Measurements from ENCODE around the gene ARFGEF3.

Gene ARFGEF3

DNA sequence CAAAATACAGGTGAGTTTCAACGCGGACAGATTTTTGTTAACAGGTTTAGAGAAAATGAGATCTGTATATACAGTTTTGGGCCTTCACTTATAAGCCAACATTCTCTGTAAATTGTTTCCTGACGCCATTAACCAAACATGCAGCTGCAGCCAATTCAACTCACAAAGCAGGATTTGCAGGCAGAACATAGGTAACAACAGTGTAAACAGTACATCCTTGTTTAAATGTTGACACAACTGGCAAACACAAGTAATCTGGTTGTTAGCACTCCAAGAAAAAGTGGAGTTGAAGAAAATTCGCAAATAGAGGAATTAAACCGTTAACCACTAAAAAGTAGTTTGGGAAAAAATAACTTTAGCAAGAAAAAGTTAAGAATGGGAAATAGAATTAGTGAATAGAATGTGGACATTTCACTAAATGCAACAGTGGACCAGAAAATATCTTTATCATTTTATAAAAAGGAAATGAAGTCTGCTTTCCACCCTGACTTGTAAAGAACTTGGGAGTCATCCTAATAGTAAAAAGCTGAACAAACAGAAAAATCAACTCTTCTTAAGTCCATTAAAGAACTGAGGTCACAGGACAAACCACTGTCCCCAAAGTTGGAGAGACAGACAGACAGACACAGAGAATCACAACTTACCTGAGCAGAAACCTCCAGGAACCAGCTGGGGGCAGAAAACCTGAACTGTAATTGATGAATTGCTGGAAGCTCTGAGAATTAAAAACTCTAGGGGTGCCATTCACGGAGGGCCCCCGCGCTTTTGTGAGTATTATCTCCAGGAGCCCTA lies 226.0 kb downstream of the ARFGEF3 start:
- no peak overlapping the region for H3K4me3 ChIP-seq (replicated peaks in 1 of 2; ENCODE audit: low read depth in 2 of 2, low read length in 2 of 2)
- no peak for DNase-seq (ENCODE audit: low read depth in 2 of 2)
- no peak for TF ChIP-seq CTCF (IDR thresholded peaks at IDR 0.05; ENCODE audit: low read depth, low read length)

DNA sequence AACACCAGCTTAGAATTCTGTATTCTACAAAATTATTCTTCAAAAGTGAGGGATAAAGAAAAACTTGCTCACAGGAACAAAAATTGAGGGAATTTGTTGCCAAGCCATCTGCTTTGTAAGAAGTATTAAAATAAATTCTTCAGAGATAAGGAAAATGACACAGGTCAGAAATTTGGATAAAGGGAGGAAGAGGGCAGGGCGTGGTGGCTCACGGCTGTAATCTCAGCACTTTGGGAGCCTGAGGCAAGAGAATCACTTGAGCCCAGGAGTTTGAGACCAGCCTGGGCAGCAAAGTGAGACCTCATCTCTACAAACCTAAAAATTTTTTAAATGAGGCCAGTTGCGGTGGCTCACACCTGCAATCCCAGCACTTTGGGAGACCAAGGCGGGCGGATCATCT lies 227.8 kb downstream of the ARFGEF3 start:
- H3K4me3 ChIP-seq (replicated peaks in 1 of 2; ENCODE audit: low read depth in 2 of 2, low read length in 2 of 2): no peak overlapping the region
- no peak for DNase-seq (ENCODE audit: low read depth in 2 of 2)
- no peak for TF ChIP-seq CTCF (IDR thresholded peaks at IDR 0.05; ENCODE audit: low read depth, low read length)

Measured in cardiac fibroblast (primary cell).